Stimulated activated CD8-positive, alpha-beta memory T cell treated with anti-CD3 and anti-CD28 coated beads, Interleukin-7, amount 100 ng/mL, for 4 hours (primary cell): ENCODE data around the gene KCNH2.
A peak's percentile ranks its signal among the peaks of the same experiment; 100 is the strongest.

Experiments
- DNase-seq, 2 donors: peaks; one replicate each; pipeline ENCODE4 v3.0.0-alpha.2; 2020; ENCODE audit warnings: low read depth in 2 of 2

KCNH2 gene

GRCh38 chr7:150994141-150994837 lies 16.2 kb upstream of the KCNH2 start:
- no peak for DNase-seq

GRCh38 chr7:150993511-150993910 lies 15.4 kb upstream of the KCNH2 start:
- no peak for DNase-seq

- no peak for DNase-seq
Measured at GRCh38 chr7:150992833-150993302, 14.7 kb upstream of the KCNH2 start.

- no peak for DNase-seq
Measured at GRCh38 chr7:150992051-150992640, 14.0 kb upstream of the KCNH2 start.

- DNase-seq, result no peak
Measured at GRCh38 chr7:150990416-150991186, 12.5 kb upstream of the KCNH2 start, which contains the start of gene NOS3. NOS3 (plus strand) TSS chr7:150991017; CDS start chr7:150993804, 2,787 bp downstream.

- DNase-seq, result no peak
Measured at GRCh38 chr7:150989456-150989855, 11.3 kb upstream of the KCNH2 start.

- DNase-seq, result peak in 1 of 2 donors; percentile 57
Measured at GRCh38 chr7:150988230-150989226, 10.4 kb upstream of the KCNH2 start.

GRCh38 chr7:150986556-150986955 lies 8.4 kb upstream of the KCNH2 start:
- no peak for DNase-seq

GRCh38 chr7:150986099-150986512 lies 8.0 kb upstream of the KCNH2 start:
- DNase-seq, result no peak

GRCh38 chr7:150983893-150984368 lies 5.8 kb upstream of the KCNH2 start:
- no peak for DNase-seq

- DNase-seq, result no peak
Measured at GRCh38 chr7:150982351-150982750, 4.2 kb upstream of the KCNH2 start.

GRCh38 chr7:150981644-150982043 lies 3.5 kb upstream of the KCNH2 start:
- no peak for DNase-seq

- DNase-seq, result no peak
Measured at GRCh38 chr7:150980663-150981062, 2.5 kb upstream of the KCNH2 start.

- DNase-seq, result no peak
Measured at GRCh38 chr7:150979713-150980390, 1.7 kb upstream of the KCNH2 start.

- no peak for DNase-seq
Measured at GRCh38 chr7:150977382-150978125, 567 bp downstream of the KCNH2 start.

- DNase-seq, result no peak
Measured at GRCh38 chr7:150976529-150977381, 1.4 kb downstream of the KCNH2 start.

GRCh38 chr7:150975536-150976319 lies 2.4 kb downstream of the KCNH2 start:
- DNase-seq, result no peak
